Hepatocyte (in vitro differentiated cells): Measurements from ENCODE around the gene MED7. TPM values are rescaled to one million over a fixed set of nuclear protein-coding genes. Genes with fewer than 3 reads are reported as not detected.

Experiments used
- DNase-seq: peaks from one replicate; pipeline ENCODE4 v3.0.0-alpha.2; 2016; ENCODE audit warnings: low spot score
- H2AFZ ChIP-seq: fragments of 200-600 bp; sonication (generic); 2 replicates; pipeline ENCODE4 v1.6.0; 2016; ENCODE audit warnings: antibody characterized with exemption, mild to moderate bottlenecking
- H3K27ac ChIP-seq: fragments of 200-600 bp; sonication (generic); 2 replicates; pipeline ENCODE4 v1.5.1; 2016; ENCODE audit warnings: mild to moderate bottlenecking
- H3K27me3 ChIP-seq: fragments of 200-600 bp; sonication (generic); 2 replicates; pipeline ENCODE4 v1.6.1; 2016
- H3K36me3 ChIP-seq: fragments of 200-600 bp; sonication (generic); replicated peaks from 2 replicates; pipeline ENCODE4 v1.5.1; 2016; ENCODE audit warnings: low read depth; ENCODE audit not compliant: insufficient read depth
- H3K4me1 ChIP-seq: fragments of 200-600 bp; sonication (generic); 2 replicates; pipeline ENCODE4 v1.5.1; 2016; ENCODE audit warnings: mild to moderate bottlenecking, moderate library complexity; ENCODE audit not compliant: insufficient read depth
- H3K4me2 ChIP-seq: fragments of 200-600 bp; sonication (generic); 2 replicates; pipeline ENCODE4 v1.6.0; 2016
- H3K4me3 ChIP-seq: fragments of 200-600 bp; sonication (generic); 2 replicates; pipeline ENCODE4 v1.5.1; 2016; ENCODE audit warnings: mild to moderate bottlenecking
- H3K79me2 ChIP-seq: fragments of 200-600 bp; sonication (generic); 2 replicates; pipeline ENCODE4 v1.6.0; 2017; ENCODE audit warnings: mild to moderate bottlenecking
- H3K9me2 ChIP-seq: fragments of 200-600 bp; sonication (generic); replicated peaks from 2 replicates; pipeline ENCODE4 v1.6.0; 2017; ENCODE audit warnings: mild to moderate bottlenecking; ENCODE audit not compliant: insufficient read depth
- H3K9me3 ChIP-seq: fragments of 200-600 bp; sonication (generic); 2 replicates; pipeline ENCODE4 v1.5.1; 2016; ENCODE audit warnings: low read depth, mild to moderate bottlenecking
- H4K20me1 ChIP-seq: fragments of 200-600 bp; sonication (generic); 2 replicates; pipeline ENCODE4 v1.6.0; 2016; ENCODE audit warnings: mild to moderate bottlenecking; ENCODE audit not compliant: insufficient read depth, poor library complexity, severe bottlenecking
- CTCF ChIP-seq: fragments of 200-600 bp; sonication (generic); IDR thresholded peaks from 2 replicates; pipeline ENCODE4 v1.5.1; 2016; ENCODE audit warnings: antibody characterized with exemption, mild to moderate bottlenecking; ENCODE audit not compliant: poor library complexity
- EZH2 ChIP-seq: fragments of 200-600 bp; sonication (generic); IDR thresholded peaks from 2 replicates; pipeline ENCODE4 v1.6.1; 2016; ENCODE audit warnings: antibody characterized with exemption, mild to moderate bottlenecking, borderline replicate concordance
- EZH2phosphoT487 ChIP-seq: fragments of 200-600 bp; sonication (generic); IDR thresholded peaks from one replicate; pipeline ENCODE4 v1.6.1; 2018; ENCODE audit warnings: antibody characterized with exemption, mild to moderate bottlenecking, low read depth, moderate library complexity; ENCODE audit not compliant: unreplicated experiment, severe bottlenecking
- WGBS: methylation state at CpG from one replicate; pipeline ENCODE4 v1.1.6; 2016; ENCODE audit warnings: low lambda C conversion rate; ENCODE audit errors: missing lambda C conversion rate; 5-methylcytosine and 5-hydroxymethylcytosine counted together
- polyA plus RNA-seq: library from polyadenylated mRNA; unstranded; fragments of >200 nt; fragmentation: Nextera tagmentation; extraction: Ambion mirVana; gene quantifications from 2 replicates; pipeline ENCODE4 v1.2.1, GENCODE V29; 2016
- total RNA-seq: library from RNA; depleted of rRNA; stranded (reverse); fragments of >200 nt; gene quantifications from 2 replicates; pipeline ENCODE4 v1.2.3, GENCODE V29; 2014

MED7 gene
- total and polyA plus RNA-seq, 2 experiments from 2014 or later, result 16.8 to 20.7 TPM

- H3K4me2 ChIP-seq, result no peak overlapping the region
- no peak for TF ChIP-seq CTCF
- TF ChIP-seq EZH2phosphoT487, result no peak
- TF ChIP-seq EZH2, result no peak
- no peak overlapping the region for H3K27ac ChIP-seq
- no peaks in the 10 kb centered on the region for H3K9me2 ChIP-seq
- no peaks in the 10 kb centered on the region for H3K9me3 ChIP-seq
- no peaks in the 10 kb centered on the region for H4K20me1 ChIP-seq
- no peaks in the 10 kb centered on the region for H3K36me3 ChIP-seq
- no peak for DNase-seq
- H3K27me3 ChIP-seq, result no peaks in the 10 kb centered on the region
- H2AFZ ChIP-seq, result no peak overlapping the region
- no peaks in the 10 kb centered on the region for H3K4me1 ChIP-seq
- no peaks in the 10 kb centered on the region for H3K79me2 ChIP-seq
- no peak overlapping the region for H3K4me3 ChIP-seq
These were observed 27.7 kb downstream of the MED7 start for GRCh38 chr5:157115012-157115411.

- Histone ChIP-seq H4K20me1 (no peaks in the 10 kb centered on the region), H3K36me3 (no peaks in the 10 kb centered on the region), H3K4me1 (no peaks in the 10 kb centered on the region), H2AFZ (no peak overlapping the region), H3K9me2 (no peaks in the 10 kb centered on the region), H3K9me3 (no peaks in the 10 kb centered on the region), H3K4me2 (no peak overlapping the region), H3K27me3 (no peaks in the 10 kb centered on the region), H3K27ac (no peak overlapping the region), H3K79me2 (no peaks in the 10 kb centered on the region), H3K4me3 (no peak overlapping the region)
- TF ChIP-seq CTCF (no peak), EZH2phosphoT487 (no peak), EZH2 (no peak)
- no peak for DNase-seq
- WGBS, result 78% methylated on average over 5 of the region's 5 CpGs
These were observed 29.7 kb downstream of the MED7 start for GRCh38 chr5:157113002-157113401.

GRCh38 chr5:157109744-157110143, 32.9 kb downstream of the MED7 start:
- Histone ChIP-seq H4K20me1 (no peaks in the 10 kb centered on the region), H3K27me3 (no peaks in the 10 kb centered on the region), H2AFZ (no peak overlapping the region), H3K4me2 (no peak overlapping the region), H3K36me3 (no peaks in the 10 kb centered on the region), H3K79me2 (no peaks in the 10 kb centered on the region), H3K9me3 (no peaks in the 10 kb centered on the region), H3K4me3 (no peak overlapping the region), H3K9me2 (no peaks in the 10 kb centered on the region), H3K27ac (no peak overlapping the region), H3K4me1 (no peaks in the 10 kb centered on the region)
- no peak for DNase-seq
- no peak for TF ChIP-seq CTCF
- TF ChIP-seq EZH2, result no peak
- TF ChIP-seq EZH2phosphoT487, result no peak
- whole genome bisulfite sequencing, result 77% methylated on average over 1 of the region's 1 CpG

- no peak within 1 kb of the TSS for H3K4me3 ChIP-seq
- H2AFZ ChIP-seq, result no peak within 1 kb of the TSS
- H3K4me1 ChIP-seq, result no peaks in the 10 kb centered on the region
- H3K9me3 ChIP-seq, result no peaks in the 10 kb centered on the region
- H3K4me2 ChIP-seq, result no peak within 1 kb of the TSS
- H4K20me1 ChIP-seq, result no peaks in the 10 kb centered on the region
- H3K27ac ChIP-seq, result no peak within 1 kb of the TSS
- no peak for TF ChIP-seq EZH2phosphoT487
- TF ChIP-seq CTCF, result no peak
- TF ChIP-seq EZH2, result no peak
- H3K36me3 ChIP-seq, result no peaks in the 10 kb centered on the region
- no peaks in the 10 kb centered on the region for H3K27me3 ChIP-seq
- DNase-seq, result no peak
- no peaks in the 10 kb centered on the region for H3K9me2 ChIP-seq
- 87% methylated on average over 4 of the region's 4 CpGs for WGBS
- H3K79me2 ChIP-seq, result no peaks in the 10 kb centered on the region
These were observed 33.7 kb downstream of the MED7 start, which contains the start of gene HAVCR2 for GRCh38 chr5:157108976-157109375. Gene HAVCR2 (minus strand): TSS chr5:157109044. CDS start chr5:157108983, 61 bp downstream.
